ENCODE data around the gene FMO4.
"Not testable (repeated sequence)": the region's sequence is repeated elsewhere in the genome, so short reads cannot be mapped to it uniquely, and the experiment has no call there.

Gene FMO4

GRCh38 chr1:171335964-171336363, 22.0 kb downstream of the FMO4 start:
- DNase-seq: no peak

GRCh38 chr1:171339345-171339744, 25.4 kb downstream of the FMO4 start:
- not testable (repeated sequence) for DNase-seq

DNA sequence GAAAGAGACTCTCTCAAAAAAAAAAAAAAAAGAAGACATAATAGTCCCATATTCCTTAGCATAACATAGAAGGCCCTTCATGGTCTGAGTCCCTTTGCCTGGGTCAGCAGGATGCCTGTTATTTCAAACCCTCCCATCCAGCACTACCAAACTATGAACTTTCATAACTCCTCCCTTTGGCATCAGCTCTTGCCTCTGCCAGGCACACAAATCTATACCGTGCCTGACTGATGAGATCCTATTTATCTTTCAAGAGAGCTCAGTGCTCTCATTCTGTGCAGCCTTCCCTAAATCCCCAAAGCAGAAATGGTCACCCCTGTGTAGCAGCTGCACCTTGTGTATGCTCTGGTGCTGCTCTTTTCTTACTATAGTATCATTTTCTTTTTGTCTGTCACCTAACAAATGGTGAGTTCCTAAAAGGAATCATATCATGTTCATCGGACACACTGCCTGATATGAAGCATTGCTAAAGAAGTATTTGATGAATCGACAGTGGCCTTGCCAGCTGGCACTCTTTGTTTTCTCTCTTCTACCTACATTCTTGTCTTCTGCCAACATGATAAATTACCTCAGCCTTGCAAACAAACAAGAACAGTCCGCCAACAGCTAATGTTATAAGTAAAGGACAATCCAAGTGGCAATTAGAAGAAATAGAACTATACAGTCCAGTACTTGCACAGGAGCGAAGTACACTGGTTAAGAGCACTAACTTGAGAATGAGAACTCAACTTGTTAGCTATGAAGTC, 29.9 kb downstream of the FMO4 start:
- DNase-seq: no peak

- DNase-seq: no peak
These were observed 30.5 kb downstream of the FMO4 start for GRCh38 chr1:171344473-171344820.

DNA sequence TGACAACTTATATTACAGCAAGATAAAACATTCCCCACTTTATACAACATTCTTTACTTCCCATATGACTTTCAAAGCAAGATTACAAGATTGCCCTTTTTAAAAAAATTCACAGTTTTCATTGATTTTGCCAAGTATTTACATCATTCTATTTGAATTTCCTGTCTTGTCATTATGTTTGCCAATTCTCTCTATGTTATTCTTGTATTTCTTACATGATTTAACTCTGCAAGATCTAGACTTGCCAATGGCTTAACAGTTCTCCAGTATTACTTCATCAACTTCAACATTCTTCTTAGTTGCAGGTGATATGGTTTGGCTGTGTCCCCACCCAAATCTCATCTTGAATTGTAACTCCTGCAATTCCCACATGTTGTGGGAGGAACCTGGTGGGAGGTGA, 31.6 kb downstream of the FMO4 start:
- no peak for DNase-seq

DNA sequence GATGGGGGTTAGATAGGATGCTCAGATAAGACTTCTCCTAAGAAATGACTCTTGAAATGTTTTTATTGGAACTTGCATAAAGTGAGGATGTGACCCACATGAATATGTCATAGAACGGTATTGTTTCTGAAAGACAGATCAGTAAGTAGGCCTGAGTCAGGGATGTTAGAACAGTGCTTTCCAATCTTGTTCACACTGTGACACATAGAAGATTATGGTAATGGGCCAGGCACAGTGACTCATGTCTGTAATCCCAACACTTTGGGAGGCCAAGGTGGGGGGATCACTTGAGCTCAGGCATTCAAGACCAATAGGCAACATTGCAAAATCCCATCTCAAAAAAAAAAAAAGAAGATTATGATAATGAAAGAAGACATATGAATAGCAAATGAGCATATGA, 32.9 kb downstream of the FMO4 start:
- DNase-seq: no peak

DNA sequence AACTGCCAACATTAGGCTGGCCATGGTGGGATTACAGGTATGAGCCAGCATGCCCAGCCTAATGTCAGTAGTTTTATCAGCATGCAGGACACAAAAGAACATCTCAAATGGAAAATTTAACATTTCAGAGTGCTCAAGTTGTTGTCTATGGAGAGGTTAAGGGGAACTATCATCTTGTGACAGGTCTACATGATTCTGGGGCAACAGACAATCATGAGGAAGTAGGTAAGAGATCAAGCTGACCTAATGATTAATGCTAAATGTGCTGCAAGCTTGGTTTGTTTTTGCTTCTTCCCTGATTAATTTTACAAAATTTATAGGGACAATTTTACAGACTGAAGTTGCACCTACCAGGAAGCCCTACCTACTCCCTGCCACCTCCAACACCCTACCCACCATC, 36.6 kb downstream of the FMO4 start:
- no peak for DNase-seq

- DNase-seq: no peak
These were observed 38.0 kb downstream of the FMO4 start for GRCh38 chr1:171351961-171352360.

- no peak for DNase-seq
These were observed 38.6 kb downstream of the FMO4 start for GRCh38 chr1:171352554-171352953.

- DNase-seq: no peak
These were observed 41.7 kb downstream of the FMO4 start for GRCh38 chr1:171355727-171356126.

DNA sequence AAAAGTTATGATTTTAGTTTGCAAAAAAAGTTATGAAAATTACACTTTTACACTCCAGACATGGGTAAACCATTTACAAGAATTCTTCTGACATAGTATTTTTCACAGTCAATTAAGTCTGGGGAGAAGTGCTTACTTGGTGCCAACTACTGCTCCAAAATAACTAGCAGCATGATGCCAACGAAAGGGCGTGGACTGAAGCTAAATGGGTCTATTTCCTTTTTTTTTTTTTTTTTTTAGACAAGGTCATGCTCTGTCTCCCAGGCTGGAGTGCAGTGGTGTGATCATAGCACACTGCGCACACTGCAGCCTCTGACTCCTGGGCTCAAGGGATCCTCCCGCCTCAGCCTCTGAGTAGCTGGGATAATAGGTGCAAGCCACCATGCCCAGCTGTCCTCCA, 43.2 kb downstream of the FMO4 start:
- DNase-seq: no peak

GRCh38 chr1:171359355-171359648, 45.3 kb downstream of the FMO4 start:
- not testable (repeated sequence) for DNase-seq

- DNase-seq: not testable (repeated sequence)
These were observed 45.9 kb downstream of the FMO4 start for GRCh38 chr1:171359731-171360527.

GRCh38 chr1:171366085-171366484, 52.1 kb downstream of the FMO4 start:
- DNase-seq: no peak

- no peak for DNase-seq
These were observed 52.8 kb downstream of the FMO4 start for GRCh38 chr1:171366816-171367215.

DNA sequence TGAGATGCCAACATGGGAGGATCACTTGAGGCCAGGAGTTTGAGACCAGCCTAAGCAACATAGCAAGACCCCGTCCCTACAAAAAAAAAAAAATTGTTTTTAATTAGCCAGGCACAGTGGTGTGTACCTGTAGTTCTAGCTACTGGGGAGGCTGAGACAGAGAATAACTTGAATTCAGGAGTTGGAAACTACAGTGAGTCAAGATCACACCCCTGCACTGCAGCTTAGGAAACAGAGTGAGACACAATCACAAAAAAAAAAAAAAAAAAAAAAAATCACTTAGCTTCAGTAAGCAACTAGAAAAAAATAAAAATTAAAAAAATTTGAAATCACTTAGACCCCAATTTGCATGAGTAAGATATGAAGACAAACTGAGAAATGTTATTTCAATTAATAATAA, 53.5 kb downstream of the FMO4 start:
- DNase-seq: no peak

DNA sequence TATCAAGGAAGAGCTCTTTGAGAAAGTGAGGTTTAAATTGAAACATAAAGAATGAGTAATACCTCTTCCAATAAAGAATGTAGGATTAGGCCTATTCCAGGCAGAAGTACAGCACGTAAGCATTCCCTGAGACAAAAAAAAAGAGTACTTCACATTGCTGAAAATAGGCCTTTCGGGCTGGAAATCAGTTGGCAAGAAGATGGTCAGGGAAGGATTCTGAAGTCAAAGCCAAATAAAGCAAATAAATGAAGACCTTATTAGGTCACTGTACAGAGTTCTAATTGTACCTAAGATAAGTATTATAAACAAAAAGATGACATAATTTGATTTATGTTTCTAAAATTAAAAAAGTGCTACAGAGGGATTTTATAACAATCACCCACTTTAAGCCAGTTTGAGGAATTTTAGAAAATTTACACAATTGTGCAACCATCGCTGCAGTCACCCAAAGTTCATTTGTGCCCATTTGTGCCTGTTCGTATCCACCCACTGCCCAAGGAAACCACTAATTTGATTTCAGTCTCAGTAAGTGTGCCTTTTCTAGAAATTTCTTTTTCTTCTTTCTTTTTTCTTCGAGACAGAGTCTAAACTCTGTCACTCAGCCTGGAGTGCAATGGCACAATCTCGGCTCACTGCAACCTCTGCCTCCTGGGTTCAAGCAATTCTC, 58.6 kb downstream of the FMO4 start:
- DNase-seq: no peak

DNA sequence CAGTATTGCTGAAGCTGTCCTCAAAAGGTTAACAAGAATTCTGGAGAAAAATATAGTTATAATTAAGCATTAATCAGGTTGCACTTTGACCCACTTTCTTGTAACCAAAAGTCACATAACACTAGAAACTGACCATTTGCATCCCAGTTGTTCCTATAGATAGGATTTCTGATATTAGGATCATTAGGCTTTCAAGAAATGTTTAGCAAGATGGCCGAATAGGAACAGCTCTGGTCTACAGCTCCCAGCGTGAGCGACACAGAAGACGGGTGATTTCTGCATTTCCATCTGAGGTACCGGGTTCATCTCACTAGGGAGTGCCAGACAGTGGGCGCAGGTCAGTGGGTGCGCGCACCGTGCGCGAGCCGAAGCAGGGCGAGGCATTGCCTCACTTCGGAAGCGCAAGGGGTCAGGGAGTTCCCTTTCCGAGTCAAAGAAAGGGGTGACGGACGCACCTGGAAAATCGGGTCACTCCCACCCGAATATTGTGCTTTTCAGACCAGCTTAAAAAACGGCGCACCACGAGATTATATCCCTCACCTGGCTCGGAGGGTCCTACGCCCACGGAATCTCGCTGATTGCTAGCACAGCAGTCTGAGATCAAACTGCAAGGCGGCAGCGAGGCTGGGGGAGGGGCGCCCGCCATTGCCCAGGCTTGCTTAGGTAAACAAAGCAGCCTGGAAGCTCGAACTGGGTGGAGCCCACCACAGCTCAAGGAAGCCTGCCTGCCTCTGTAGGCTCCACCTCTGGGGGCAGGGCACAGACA, 59.6 kb downstream of the FMO4 start:
- not testable (repeated sequence) for DNase-seq

- no peak for DNase-seq
These were observed 65.9 kb downstream of the FMO4 start for GRCh38 chr1:171379846-171380245.

DNA sequence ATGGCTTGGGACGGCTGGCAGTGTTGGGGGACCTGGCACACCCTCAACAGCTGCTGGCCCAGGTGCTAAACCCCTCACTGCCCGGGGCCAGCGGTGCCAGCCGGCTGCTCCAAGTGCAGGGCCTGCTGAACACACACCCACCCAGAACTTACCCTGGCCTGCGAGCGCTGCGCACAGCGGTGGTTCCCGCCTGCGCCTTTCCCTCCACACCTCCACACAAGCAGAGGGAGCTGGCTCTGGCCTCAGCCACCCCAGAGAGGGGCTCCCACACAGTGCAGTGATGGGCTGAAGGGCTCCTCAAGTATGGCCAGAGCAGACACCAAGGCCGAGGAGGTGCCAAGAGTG, 67.9 kb downstream of the FMO4 start:
- DNase-seq: no peak

- no peak for DNase-seq
These were observed 70.5 kb downstream of the FMO4 start for GRCh38 chr1:171384496-171384895.

GRCh38 chr1:171389171-171389570, 75.2 kb downstream of the FMO4 start:
- no peak for DNase-seq

DNA sequence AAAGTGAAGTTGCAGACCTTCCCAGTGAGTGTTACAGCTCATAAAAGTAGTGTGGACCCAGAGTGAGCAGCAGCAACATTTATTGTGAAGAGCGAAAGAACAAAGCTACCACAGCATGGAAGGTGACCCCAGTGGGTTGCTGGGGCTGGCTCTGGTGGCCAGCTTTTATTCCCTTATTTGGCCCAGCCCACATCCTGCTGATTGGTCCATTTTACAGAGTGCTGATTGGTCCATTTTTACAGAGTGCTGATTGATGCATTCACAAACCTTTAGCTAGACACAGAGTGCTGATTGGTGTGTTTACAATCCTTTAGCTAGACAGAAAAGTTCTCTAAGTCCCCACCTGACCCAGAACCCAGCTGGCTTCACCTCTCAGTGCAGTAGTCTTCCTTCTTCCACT, 76.8 kb downstream of the FMO4 start:
- DNase-seq: not testable (repeated sequence)

All from NCI-H1436 treated with DMSO at 0.1 percent for 48 hours (cell line).